SU-DHL-6 (cell line): Measurements from ENCODE around the gene PRKAB1.

Experiments
- H2AFZ ChIP-seq: fragments of 200-600 bp; sonication (generic); 2 replicates; pipeline ENCODE4 v1.6.1; 2014; ENCODE audit warnings: low read depth, mild to moderate bottlenecking, moderate library complexity, mixed read lengths, antibody characterized with exemption, low read length; ENCODE audit not compliant: severe bottlenecking
- H3F3A ChIP-seq: fragments of 200-600 bp; shearing (Covaris generic); 2 replicates; pipeline ENCODE4 v1.6.0; 2016; ENCODE audit warnings: antibody characterized with exemption, mild to moderate bottlenecking; ENCODE audit not compliant: insufficient read depth
- H3K27ac ChIP-seq: fragments of 200-600 bp; sonication (generic); 2 replicates; pipeline ENCODE4 v1.5.1; 2016; ENCODE audit warnings: low read depth, mild to moderate bottlenecking, low read length, moderate library complexity, mixed read lengths
- H3K27me3 ChIP-seq: fragments of 200-600 bp; sonication (generic), shearing (Covaris generic); 2 replicates; pipeline ENCODE4 v1.6.0; 2014; ENCODE audit warnings: mild to moderate bottlenecking, low read length
- H3K36me3 ChIP-seq: fragments of 200-600 bp; sonication (generic); 2 replicates; pipeline ENCODE4 v1.6.1; 2014; ENCODE audit warnings: mild to moderate bottlenecking, low read length, mixed read lengths
- H3K4me2 ChIP-seq: fragments of 300-600, 200-600 bp; shearing (Covaris generic), sonication (generic); 2 replicates; pipeline ENCODE4 v1.6.0; 2014; ENCODE audit warnings: low read length, low read depth, mild to moderate bottlenecking; ENCODE audit not compliant: poor library complexity, severe bottlenecking
- H3K4me3 ChIP-seq: fragments of 200-600 bp; sonication (generic); 2 replicates; pipeline ENCODE4 v1.5.1; 2014; ENCODE audit warnings: antibody characterized with exemption, low read length, mild to moderate bottlenecking, mixed read lengths; ENCODE audit not compliant: insufficient read depth, poor library complexity, severe bottlenecking
- H3K79me2 ChIP-seq: fragments of 200-600 bp; sonication (generic); 2 replicates; pipeline ENCODE4 v1.6.1; 2014; ENCODE audit warnings: mild to moderate bottlenecking, low read length, moderate library complexity; ENCODE audit not compliant: insufficient read depth
- H3K9ac ChIP-seq: fragments of 200-600 bp; sonication (generic); 2 replicates; pipeline ENCODE4 v1.7.0; 2014; ENCODE audit warnings: mild to moderate bottlenecking, low read length
- H3K9me2 ChIP-seq: fragments of 200-600 bp; sonication (generic); replicated peaks from 2 replicates; pipeline ENCODE4 v1.6.1; 2014; ENCODE audit warnings: low read length; ENCODE audit not compliant: insufficient read depth
- H3K9me3 ChIP-seq: fragments of 200-600 bp; sonication (generic); 2 replicates; pipeline ENCODE4 v1.6.1; 2014; ENCODE audit warnings: low read length, mixed read lengths; ENCODE audit not compliant: insufficient read depth
- H4K20me1 ChIP-seq: fragments of 200-600 bp; sonication (generic); 2 replicates; pipeline ENCODE4 v1.6.1; 2014; ENCODE audit warnings: low read depth, mild to moderate bottlenecking, antibody characterized with exemption, low read length, moderate library complexity, mixed read lengths
- CTCF ChIP-seq: fragments of 200-600 bp; sonication (generic); IDR thresholded peaks from one replicate; pipeline ENCODE4 v1.5.1; 2017; ENCODE audit warnings: antibody characterized with exemption, mild to moderate bottlenecking, low read length, moderate library complexity; ENCODE audit not compliant: insufficient read depth, poor library complexity, severe bottlenecking
- EZH2phosphoT487 ChIP-seq: fragments of 200-600 bp; sonication (generic), shearing (Covaris generic); conservative IDR thresholded peaks from 2 replicates; pipeline ENCODE4 v1.6.1; 2018; ENCODE audit warnings: mild to moderate bottlenecking, antibody characterized with exemption, low read length, moderate library complexity, mixed read lengths

Gene PRKAB1

GRCh38 chr12:119691202-119691810 lies 23.4 kb downstream of the PRKAB1 start:
- Histone ChIP-seq H3K9ac (no peak overlapping the region), H3K9me3 (no peaks in the 10 kb centered on the region), H4K20me1 (no peaks in the 10 kb centered on the region), H3K4me2 (no peak overlapping the region), H3K27ac (no peak overlapping the region), H3K36me3 (no peaks in the 10 kb centered on the region), H3K27me3 (no peaks in the 10 kb centered on the region), H3K9me2 (no peaks in the 10 kb centered on the region), H3K79me2 (no peaks in the 10 kb centered on the region), H3F3A (no peaks in the 10 kb centered on the region), H3K4me3 (no peak overlapping the region), H2AFZ (no peak overlapping the region)
- no peak for TF ChIP-seq EZH2phosphoT487
- no peak for TF ChIP-seq CTCF

GRCh38 chr12:119692410-119692809 lies 24.5 kb downstream of the PRKAB1 start:
- Histone ChIP-seq H3K4me3 (no peak overlapping the region), H2AFZ (no peak overlapping the region), H3F3A (no peaks in the 10 kb centered on the region), H3K9ac (no peak overlapping the region), H3K36me3 (no peaks in the 10 kb centered on the region), H3K27me3 (no peaks in the 10 kb centered on the region), H3K9me3 (no peaks in the 10 kb centered on the region), H4K20me1 (no peaks in the 10 kb centered on the region), H3K9me2 (no peaks in the 10 kb centered on the region), H3K4me2 (no peak overlapping the region), H3K79me2 (no peaks in the 10 kb centered on the region), H3K27ac (no peak overlapping the region)
- no peak for TF ChIP-seq CTCF

GRCh38 chr12:119692997-119693396 lies 25.1 kb downstream of the PRKAB1 start:
- Histone ChIP-seq H3K27ac (no peak overlapping the region), H3F3A (no peaks in the 10 kb centered on the region), H3K9ac (no peak overlapping the region), H3K4me2 (no peak overlapping the region), H3K4me3 (no peak overlapping the region), H3K27me3 (no peaks in the 10 kb centered on the region), H3K9me3 (no peaks in the 10 kb centered on the region), H3K9me2 (no peaks in the 10 kb centered on the region), H3K79me2 (no peaks in the 10 kb centered on the region), H2AFZ (no peak overlapping the region), H3K36me3 (no peaks in the 10 kb centered on the region), H4K20me1 (no peaks in the 10 kb centered on the region)
- no peak for TF ChIP-seq EZH2phosphoT487
- no peak for TF ChIP-seq CTCF
